PC-9 (cell line): ENCODE measurements around the gene RORB.

ENCODE experiments used
- CTCF ChIP-seq: fragments of 200-600 bp; sonication (generic); conservative IDR thresholded peaks from 2 replicates; pipeline ENCODE4 v1.6.1; 2017; ENCODE audit warnings: mixed run types, antibody characterized with exemption, mild to moderate bottlenecking, moderate library complexity
- EZH2 ChIP-seq: fragments of 200-600 bp; sonication (generic); IDR thresholded peaks from 2 replicates; pipeline ENCODE4 v1.8.0; 2017; ENCODE audit warnings: antibody characterized with exemption, low read depth

GRCh38 chr9:74724317-74724716 lies 227.2 kb downstream of the RORB start:
- TF ChIP-seq CTCF (no peak), EZH2 (no peak)
